HEK293 (cell line): ENCODE results near the gene RRP12.

Experiments
- CTCF ChIA-PET: fragments of 350-600 bp; formaldehyde crosslinking; extraction: SDS; loops from one replicate; lab custom pipeline; 2021; ENCODE audit warnings: antibody characterized with exemption; lab: Yijun Ruan, JAX
- POLR2A ChIA-PET: fragments of 300-600 bp; formaldehyde crosslinking; extraction: SDS; loops from one replicate; lab custom pipeline; 2020; ENCODE audit warnings: antibody characterized with exemption, inconsistent platforms; lab: Yijun Ruan, JAX
- H3K27ac ChIP-seq: fragments of 200-500 bp; sonication (Bioruptor generic); 2 replicates; pipeline ENCODE4 v1.5.1; 2014; ENCODE audit warnings: low read depth, low read length, control low read depth, inconsistent platforms; ENCODE audit errors: extremely low read depth
- H3K36me3 ChIP-seq, 2 experiments: fragments of 200-500 bp in 1 of 2; sonication (Bioruptor generic) in 1 of 2; 1 replicate in 1 of 2; 2 replicates in 1 of 2; pipeline ENCODE4 v1.5.1; 2014 to 2017; ENCODE audit warnings: inconsistent platforms in 2 of 2, low read length in 2 of 2; ENCODE audit not compliant: control insufficient read depth in 2 of 2, insufficient read depth in 1 of 2
- H3K4me1 ChIP-seq: fragments of 200-500 bp; sonication (Bioruptor generic); 2 replicates; pipeline ENCODE4 v1.5.1; 2014; ENCODE audit warnings: mild to moderate bottlenecking, low read length, inconsistent platforms; ENCODE audit not compliant: control insufficient read depth, insufficient read depth
- H3K4me3 ChIP-seq: 2 replicates; pipeline ENCODE4 v1.5.1; 2011; ENCODE audit warnings: low read depth, mild to moderate bottlenecking, control low read depth, low read length, moderate library complexity
- H3K9me3 ChIP-seq: fragments of 200-500 bp; sonication (Bioruptor generic); 2 replicates; pipeline ENCODE4 v1.5.1; 2014; ENCODE audit warnings: low read depth, low read length, inconsistent platforms; ENCODE audit not compliant: control insufficient read depth, insufficient read depth
- EGR2 ChIP-seq: fragments of 450-650 bp; formaldehyde crosslinking; IDR thresholded peaks from 2 replicates; pipeline ENCODE4 v1.5.1; 2016; ENCODE audit warnings: low read depth, missing biosample characterization, missing genetic modification characterization
- KLF1 ChIP-seq: fragments of 450-650 bp; formaldehyde crosslinking; IDR thresholded peaks from 2 replicates; pipeline ENCODE4 v1.5.1; 2016; ENCODE audit warnings: missing biosample characterization, missing genetic modification characterization
- KLF10 ChIP-seq: fragments of 450-650 bp; IDR thresholded peaks from 2 replicates; pipeline ENCODE4 v1.5.1; 2018; ENCODE audit warnings: missing biosample characterization, mild to moderate bottlenecking, missing genetic modification characterization
- KLF17 ChIP-seq: fragments of 450-650 bp; formaldehyde crosslinking; IDR thresholded peaks from 2 replicates; pipeline ENCODE4 v1.5.1; 2016; ENCODE audit warnings: missing biosample characterization, missing genetic modification characterization
- KLF7 ChIP-seq: fragments of 450-650 bp; formaldehyde crosslinking; IDR thresholded peaks from 2 replicates; pipeline ENCODE4 v1.5.1; 2016; ENCODE audit warnings: missing biosample characterization, missing genetic modification characterization, borderline replicate concordance
- PRDM10 ChIP-seq: fragments of 450-650 bp; formaldehyde crosslinking; IDR thresholded peaks from 2 replicates; pipeline ENCODE4 v1.5.1; 2016; ENCODE audit warnings: missing biosample characterization, missing genetic modification characterization
- SCRT1 ChIP-seq: fragments of 450-650 bp; formaldehyde crosslinking; IDR thresholded peaks from 2 replicates; pipeline ENCODE4 v1.5.1; 2016; ENCODE audit warnings: missing biosample characterization, missing genetic modification characterization, borderline replicate concordance
- SCRT2 ChIP-seq: fragments of 450-650 bp; formaldehyde crosslinking; IDR thresholded peaks from 2 replicates; pipeline ENCODE4 v1.5.1; 2016; ENCODE audit warnings: missing biosample characterization, missing genetic modification characterization
- ZBTB17 ChIP-seq: fragments of 450-650 bp; formaldehyde crosslinking; IDR thresholded peaks from 2 replicates; pipeline ENCODE4 v1.5.1; 2016; ENCODE audit warnings: missing biosample characterization, missing genetic modification characterization
- ZBTB7A ChIP-seq: fragments of 450-650 bp; formaldehyde crosslinking; IDR thresholded peaks from 2 replicates; pipeline ENCODE4 v1.5.1; 2016; ENCODE audit warnings: low read depth, missing biosample characterization, missing genetic modification characterization
- ZBTB8A ChIP-seq: fragments of 450-650 bp; formaldehyde crosslinking; IDR thresholded peaks from 2 replicates; pipeline ENCODE4 v1.5.1; 2016; ENCODE audit warnings: missing biosample characterization, missing genetic modification characterization
- ZNF133 ChIP-seq: fragments of 450-650 bp; formaldehyde crosslinking; IDR thresholded peaks from 2 replicates; pipeline ENCODE4 v1.5.1; 2016; ENCODE audit warnings: missing biosample characterization, missing genetic modification characterization
- ZNF174 ChIP-seq: fragments of 450-650 bp; formaldehyde crosslinking; IDR thresholded peaks from 2 replicates; pipeline ENCODE4 v1.5.0; 2017; ENCODE audit warnings: missing biosample characterization, mild to moderate bottlenecking, missing genetic modification characterization
- ZNF24 ChIP-seq: fragments of 450-650 bp; formaldehyde crosslinking; IDR thresholded peaks from 2 replicates; pipeline ENCODE4 v1.5.1; 2016; ENCODE audit warnings: missing biosample characterization, missing genetic modification characterization
- ZNF280D ChIP-seq: fragments of 450-650 bp; formaldehyde crosslinking; IDR thresholded peaks from 2 replicates; pipeline ENCODE4 v1.5.1; 2016; ENCODE audit warnings: missing biosample characterization, missing genetic modification characterization
- ZNF292 ChIP-seq: fragments of 450-650 bp; formaldehyde crosslinking; IDR thresholded peaks from 2 replicates; pipeline ENCODE4 v1.5.1; 2016; ENCODE audit warnings: low read depth, missing biosample characterization, missing genetic modification characterization, borderline replicate concordance
- ZNF335 ChIP-seq: fragments of 450-650 bp; formaldehyde crosslinking; conservative IDR thresholded peaks from 2 replicates; pipeline ENCODE4 v1.5.1; 2016; ENCODE audit warnings: missing biosample characterization, missing genetic modification characterization
- ZNF341 ChIP-seq: fragments of 450-650 bp; formaldehyde crosslinking; IDR thresholded peaks from 2 replicates; pipeline ENCODE4; 2016; ENCODE audit warnings: low read depth, missing biosample characterization, missing genetic modification characterization
- ZNF391 ChIP-seq: fragments of 450-650 bp; formaldehyde crosslinking; IDR thresholded peaks from 2 replicates; pipeline ENCODE4 v1.5.1; 2016; ENCODE audit warnings: low read depth, missing biosample characterization, missing genetic modification characterization, borderline replicate concordance
- ZNF404 ChIP-seq: fragments of 450-650 bp; formaldehyde crosslinking; IDR thresholded peaks from 2 replicates; pipeline ENCODE4 v1.5.1; 2017; ENCODE audit warnings: missing biosample characterization, missing genetic modification characterization
- ZNF433 ChIP-seq: fragments of 450-650 bp; formaldehyde crosslinking; IDR thresholded peaks from 2 replicates; pipeline ENCODE4 v1.5.1; 2016; ENCODE audit warnings: missing biosample characterization, missing genetic modification characterization, low read depth
- ZNF510 ChIP-seq: fragments of 450-650 bp; formaldehyde crosslinking; IDR thresholded peaks from 2 replicates; pipeline ENCODE4 v1.5.1; 2018; ENCODE audit warnings: mild to moderate bottlenecking, missing genetic modification characterization, missing biosample characterization; ENCODE audit not compliant: insufficient replicate concordance
- ZNF629 ChIP-seq: fragments of 450-650 bp; formaldehyde crosslinking; IDR thresholded peaks from 2 replicates; pipeline ENCODE4 v1.5.1; 2017; ENCODE audit warnings: missing biosample characterization, missing genetic modification characterization
- ZSCAN4 ChIP-seq: fragments of 450-650 bp; formaldehyde crosslinking; IDR thresholded peaks from 2 replicates; pipeline ENCODE4 v1.5.1; 2017; ENCODE audit warnings: missing biosample characterization, missing genetic modification characterization

RRP12 gene

GRCh38 chr10:97427571-97428179 lies 26.5 kb upstream of the RRP12 start (continued):
- TF ChIP-seq ZBTB8A (tag by site-specific recombination) = no peak
- TF ChIP-seq ZBTB7A (tag by site-specific recombination) = no peak
- TF ChIP-seq KLF10 = no peak
- no peak for TF ChIP-seq ZNF292
- no peak for TF ChIP-seq KLF7
- TF ChIP-seq ZSCAN4 (tag by site-specific recombination) = no peak

- CTCF ChIA-PET = interaction anchor here (0.7 to 1.1 kb wide), 3 partner anchors 15 to 28 kb away, joined by 3 read pairs; no protein-coding TSS in a partner anchor
- POLR2A ChIA-PET = interaction anchor here (0.8 to 1.7 kb wide), 4 partner anchors 13 to 260 kb away, joined by 3 to 4 read pairs (median 4); partner anchors contain the start of genes ARHGAP19 and AVPI1
- Histone ChIP-seq H3K4me1 (no peaks in the 10 kb centered on the region; the same call in 1 of the 2 replicates), H3K36me3 (peaks cover 38 to 55% of the 10 kb centered on the region in 2 experiments), H3K27ac (peak overlapping the region; percentile 96), H3K4me3 (peak overlapping the region; percentile 87), H3K9me3 (no peaks in the 10 kb centered on the region)
- peak; percentile 71 for TF ChIP-seq ZNF335 (tag by site-specific recombination)
- TF ChIP-seq ZNF341 (tag by site-specific recombination) = no peak
- 0 out of 2 replicates have a peak, but pooled peaks have one; percentile 0 for TF ChIP-seq KLF17 (tag by site-specific recombination)
- no peak for TF ChIP-seq EGR2 (tag by site-specific recombination)
- TF ChIP-seq ZNF510 (tag by site-specific recombination) = no peak
- no peak for TF ChIP-seq ZNF174 (tag by site-specific recombination)
- peak; percentile 78 for TF ChIP-seq SCRT1 (tag by site-specific recombination)
- peak; percentile 79; the same call in 1 of the 2 replicates for TF ChIP-seq ZNF24 (tag by site-specific recombination)
- TF ChIP-seq ZNF404 (tag by site-specific recombination) = no peak
- TF ChIP-seq KLF1 (tag by site-specific recombination) = no peak
- no peak for TF ChIP-seq ZNF433
- TF ChIP-seq ZNF133 (tag by site-specific recombination) = no peak
- TF ChIP-seq ZNF629 = no peak
- TF ChIP-seq PRDM10 (tag by site-specific recombination) = peak; percentile 92
- peak; percentile 16; the same call in 1 of the 2 replicates for TF ChIP-seq ZNF391 (tag by site-specific recombination)
- peak; percentile 97 for TF ChIP-seq SCRT2 (tag by site-specific recombination)
- peak; percentile 11; the same call in 1 of the 2 replicates for TF ChIP-seq ZBTB17
- peak; percentile 87 for TF ChIP-seq ZNF280D
These were observed 25.8 kb upstream of the RRP12 start for GRCh38 chr10:97426776-97427570.
